Neural progenitor cell (in vitro differentiated cells): ENCODE measurements around the gene INPP5F.

Experiments used
- CTCF ChIP-seq: fragments of 200-600 bp; sonication (generic); IDR thresholded peaks from 2 replicates; pipeline ENCODE4 v1.5.1; 2017; ENCODE audit warnings: antibody characterized with exemption, mild to moderate bottlenecking
- EZH2 ChIP-seq: fragments of 200-600 bp; sonication (generic); IDR thresholded peaks from 2 replicates; pipeline ENCODE4 v1.6.1; 2017; ENCODE audit warnings: antibody characterized with exemption, mild to moderate bottlenecking, moderate library complexity
- EZH2phosphoT487 ChIP-seq: fragments of 200-600 bp; sonication (generic); IDR thresholded peaks from 2 replicates; pipeline ENCODE4 v1.6.1; 2017; ENCODE audit warnings: antibody characterized with exemption

- TF ChIP-seq CTCF (no peak), EZH2 (no peak), EZH2phosphoT487 (no peak)
Measured at GRCh38 chr10:119827430-119827829, 101.6 kb downstream of the INPP5F start.
